GM12864 (cell line): Measurements from ENCODE around the gene NKIRAS2.

ENCODE experiments used
- DNase-seq: peaks from one replicate; pipeline ENCODE4 v3.0.0-alpha.2; 2011; ENCODE audit warnings: low read depth
- H3K4me3 ChIP-seq: 2 replicates; pipeline ENCODE4 v1.5.1; 2011; ENCODE audit warnings: mild to moderate bottlenecking, low read depth, low read length, control low read depth
- CTCF ChIP-seq: IDR thresholded peaks from 2 replicates; pipeline ENCODE4 v1.5.1; 2011; ENCODE audit warnings: low read depth, mild to moderate bottlenecking, moderate library complexity, low read length, control low read depth, inconsistent platforms; ENCODE audit errors: missing control alignments

NKIRAS2 gene

GRCh38 chr17:42019509-42020404 is at the start of gene NKIRAS2:
TSS of gene NKIRAS2 (plus strand) at chr17:42020090. CDS start at chr17:42021578, 1,488 bp downstream.
- peak; percentile 68 for DNase-seq
- TF ChIP-seq CTCF, result peak; percentile 90
- H3K4me3 ChIP-seq, result peak within 1 kb of the TSS; percentile 86

GRCh38 chr17:41970901-41971331 is 49.0 kb upstream of the NKIRAS2 start:
- no peak overlapping the region for H3K4me3 ChIP-seq

GRCh38 chr17:41971721-41972523 is 48.0 kb upstream of the NKIRAS2 start:
- H3K4me3 ChIP-seq, result no peak overlapping the region
- TF ChIP-seq CTCF, result no peak
- no peak for DNase-seq

More at GRCh38 chr17:41970901-41971331, 49.0 kb upstream of the NKIRAS2 start:
- no peak for DNase-seq
- no peak for TF ChIP-seq CTCF

DNA sequence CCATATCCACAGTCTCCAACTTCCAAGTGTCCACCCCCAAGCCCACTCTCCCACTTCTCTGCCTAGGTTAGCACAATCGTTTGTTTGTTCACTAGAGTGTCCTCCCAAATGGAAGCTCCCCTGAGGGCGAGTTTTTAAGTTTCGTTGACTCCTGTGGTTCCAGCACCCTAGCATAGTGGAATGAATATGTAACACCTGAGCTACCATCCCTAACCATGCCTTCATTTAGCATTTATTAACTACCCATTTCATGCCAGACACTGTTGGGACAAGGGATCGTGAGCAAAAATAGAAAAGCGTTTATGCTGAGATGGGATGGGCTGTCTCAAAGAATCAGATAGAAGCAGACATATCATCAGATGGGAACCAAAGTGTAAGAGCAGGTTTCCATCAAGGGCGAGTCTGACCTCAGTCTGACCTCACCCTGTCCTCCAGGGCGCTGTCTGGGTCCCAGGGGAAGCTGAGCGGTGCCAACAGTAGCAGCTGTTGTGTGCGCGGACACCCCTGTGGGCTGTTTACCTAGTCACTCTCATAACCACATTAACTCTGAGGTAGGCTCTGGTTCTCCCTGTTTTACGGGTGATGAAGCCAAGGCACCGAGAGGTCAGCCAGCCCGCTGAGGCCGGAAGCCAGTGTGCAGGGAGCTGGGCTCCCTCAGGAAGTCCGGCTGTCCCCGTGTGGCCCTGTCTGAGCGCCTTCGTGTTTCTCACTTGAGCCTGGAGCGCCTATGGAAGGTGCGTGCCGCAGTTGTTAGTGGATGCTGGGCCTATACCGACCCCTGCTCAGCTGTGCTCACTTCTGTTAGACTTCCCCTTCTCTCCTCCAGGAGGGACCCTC is 47.1 kb upstream of the NKIRAS2 start:
- TF ChIP-seq CTCF, result no peak
- H3K4me3 ChIP-seq, result no peak overlapping the region

GRCh38 chr17:41973408-41973811 is 46.5 kb upstream of the NKIRAS2 start:
- no peak overlapping the region for H3K4me3 ChIP-seq
- DNase-seq, result no peak
- no peak for TF ChIP-seq CTCF

More for the DNA sequence above, 47.1 kb upstream of the NKIRAS2 start:
- no peak for DNase-seq

GRCh38 chr17:41974031-41974430 is 45.9 kb upstream of the NKIRAS2 start:
- no peak overlapping the region for H3K4me3 ChIP-seq
- DNase-seq, result no peak
- TF ChIP-seq CTCF, result no peak
